Kidney (tissue), 14 donors: Measurements from ENCODE around the gene SERINC1. TPM values are rescaled to one million over a fixed set of nuclear protein-coding genes. Genes with fewer than 3 reads are reported as not detected.

Experiments
- DNase-seq, 5 donors: peaks; one replicate each; pipeline ENCODE4 v3.0.0-alpha.2; 2013 to 2020
- FAIRE-seq: peaks from 2 replicates; lab custom pipeline; 2012; peaks lifted over from hg19 to GRCh38; lab: Jason Lieb, UNC
- H3K27ac ChIP-seq, 2 donors: one replicate each; pipeline ENCODE4 v1.7.0; 2013; ENCODE audit warnings: low read depth in 2 of 2, low read length in 2 of 2, inconsistent platforms in 1 of 2
- H3K27me3 ChIP-seq: one replicate; pipeline ENCODE4 v1.7.1; 2013; ENCODE audit warnings: low read length, inconsistent platforms; ENCODE audit not compliant: control insufficient read depth, insufficient read depth
- H3K36me3 ChIP-seq, 3 donors: one replicate each; pipeline versions ENCODE4 v1.7.0 to v1.7.1; 2013; ENCODE audit warnings: low read length in 3 of 3, control low read depth in 1 of 3, inconsistent platforms in 1 of 3; ENCODE audit not compliant: insufficient read depth in 3 of 3, control insufficient read depth in 2 of 3
- H3K4me1 ChIP-seq, 3 donors: one replicate each; pipeline versions ENCODE4 v1.7.0 to v1.7.1; 2013; ENCODE audit warnings: low read length in 3 of 3, inconsistent platforms in 1 of 3, low read depth in 1 of 3; ENCODE audit not compliant: control insufficient read depth in 2 of 3, insufficient read depth in 2 of 3
- H3K4me3 ChIP-seq, 3 donors: one replicate each; pipeline versions ENCODE4 v1.7.0 to v1.8.1; 2013; ENCODE audit warnings: low read length in 3 of 3, control low read depth in 1 of 3, inconsistent platforms in 1 of 3
- H3K9ac ChIP-seq, 3 donors: one replicate each; pipeline versions ENCODE4 v1.7.0 to v1.7.1; 2013; ENCODE audit warnings: low read length in 3 of 3, control low read depth in 1 of 3, inconsistent platforms in 1 of 3
- H3K9me3 ChIP-seq, 3 donors: one replicate each; pipeline versions ENCODE4 v1.7.0 to v1.7.1; 2013; ENCODE audit warnings: low read length in 3 of 3, control low read depth in 1 of 3, inconsistent platforms in 1 of 3; ENCODE audit not compliant: control insufficient read depth in 2 of 3, insufficient read depth in 1 of 3
- intact Hi-C: fragments of 100-400 bp; cut with DNase I; formaldehyde crosslinking; loops from one replicate; pipeline ENCODE4 v1.11.1; 2022
- polyA plus RNA-seq: library from polyadenylated mRNA; stranded (reverse); fragments of 350-450 nt; fragmentation: Illumina TruSeq; extraction: RNeasy Lipid Tissue Mini Kit (QIAGEN cat#74804); gene quantifications from one replicate; pipeline ENCODE4 v1.2.3, GENCODE V29; 2014; ENCODE audit warnings: low read depth, low replicate concordance; ENCODE audit not compliant: insufficient read depth
- total RNA-seq: library from RNA; stranded (reverse); fragmentation: NEBNext Ultra II Directional; extraction: Animal tissue kit (Norgen Biotek cat#: 25700); gene quantifications from one replicate; pipeline ENCODE4 v1.2.1, GENCODE V29; 2021
- TF ChIP-seq, protein P1 (sequence below): IDR thresholded peaks from 3 replicates; pipeline ENCODE4 v1.5.1; 2012; ENCODE audit warnings: mild to moderate bottlenecking, moderate library complexity, borderline replicate concordance; ENCODE audit not compliant: insufficient read depth; ENCODE audit errors: extremely low read depth
- donor health status: control.
- donor health status: control.
- donor health status: control.
- donor health status: control.
- donor health status: control.
- donor health status: DM: yes; HTN: yes; CAD: no.
- donor health status: Normal renal cell carcinoma (clear cell type).

SERINC1 gene
- total and polyA plus RNA-seq, 2 donors from 2014 or later, result 130 to 214 TPM

GRCh38 chr6:122408702-122409458, 62.7 kb downstream of the SERINC1 start:
- Histone ChIP-seq H3K9me3 (no peaks in the 10 kb centered on the region), H3K27ac (no peak overlapping the region), H3K4me1 (no peaks in the 10 kb centered on the region), H3K36me3 (peaks cover 0 to 7% (median 2%) of the 10 kb centered on the region in 3 donors), H3K27me3 (no peaks in the 10 kb centered on the region), H3K4me3 (no peak overlapping the region), H3K9ac (no peak overlapping the region)
- FAIRE-seq (no peak), DNase-seq (no peak)
- intact Hi-C loops, result no loop called here
- TF ChIP-seq, protein P1, sequence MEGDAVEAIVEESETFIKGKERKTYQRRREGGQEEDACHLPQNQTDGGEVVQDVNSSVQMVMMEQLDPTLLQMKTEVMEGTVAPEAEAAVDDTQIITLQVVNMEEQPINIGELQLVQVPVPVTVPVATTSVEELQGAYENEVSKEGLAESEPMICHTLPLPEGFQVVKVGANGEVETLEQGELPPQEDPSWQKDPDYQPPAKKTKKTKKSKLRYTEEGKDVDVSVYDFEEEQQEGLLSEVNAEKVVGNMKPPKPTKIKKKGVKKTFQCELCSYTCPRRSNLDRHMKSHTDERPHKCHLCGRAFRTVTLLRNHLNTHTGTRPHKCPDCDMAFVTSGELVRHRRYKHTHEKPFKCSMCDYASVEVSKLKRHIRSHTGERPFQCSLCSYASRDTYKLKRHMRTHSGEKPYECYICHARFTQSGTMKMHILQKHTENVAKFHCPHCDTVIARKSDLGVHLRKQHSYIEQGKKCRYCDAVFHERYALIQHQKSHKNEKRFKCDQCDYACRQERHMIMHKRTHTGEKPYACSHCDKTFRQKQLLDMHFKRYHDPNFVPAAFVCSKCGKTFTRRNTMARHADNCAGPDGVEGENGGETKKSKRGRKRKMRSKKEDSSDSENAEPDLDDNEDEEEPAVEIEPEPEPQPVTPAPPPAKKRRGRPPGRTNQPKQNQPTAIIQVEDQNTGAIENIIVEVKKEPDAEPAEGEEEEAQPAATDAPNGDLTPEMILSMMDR, result no peak

GRCh38 chr6:122408240-122408639, 63.4 kb downstream of the SERINC1 start:
- H3K9ac ChIP-seq, result no peak overlapping the region
- FAIRE-seq (no peak), DNase-seq (no peak)
- no peaks in the 10 kb centered on the region for H3K27me3 ChIP-seq
- TF ChIP-seq, protein P1, result no peak
- H3K4me3 ChIP-seq, result no peak overlapping the region
- no peaks in the 10 kb centered on the region for H3K9me3 ChIP-seq
- no peaks in the 10 kb centered on the region for H3K4me1 ChIP-seq
- peaks cover 0 to 5% (median 2%) of the 10 kb centered on the region in 3 donors for H3K36me3 ChIP-seq
- no peak overlapping the region for H3K27ac ChIP-seq
- intact Hi-C loops, result no loop called here

- no peak overlapping the region for H3K27ac ChIP-seq
Observed at GRCh38 chr6:122407712-122408111, 63.9 kb downstream of the SERINC1 start.

More at GRCh38 chr6:122407712-122408111, 63.9 kb downstream of the SERINC1 start:
- peaks cover 0 to 5% (median 2%) of the 10 kb centered on the region in 3 donors for H3K36me3 ChIP-seq
- DNase-seq (no peak), FAIRE-seq (no peak)
- no peaks in the 10 kb centered on the region for H3K9me3 ChIP-seq
- H3K9ac ChIP-seq, result no peak overlapping the region
- H3K4me1 ChIP-seq, result no peaks in the 10 kb centered on the region
- no peaks in the 10 kb centered on the region for H3K27me3 ChIP-seq
- TF ChIP-seq, protein P1, result no peak
- H3K4me3 ChIP-seq, result no peak overlapping the region
- intact Hi-C loops, result no loop called here
